NCI-H2107 (cell line): ENCODE results near the gene VSTM2B.

Experiments used
- DNase-seq: peaks from one replicate; lab custom pipeline; 2025; lab: John Stamatoyannopoulos, UW

VSTM2B gene

GRCh38 chr19:29596080-29596727 lies 70.4 kb downstream of the VSTM2B start:
- DNase-seq = peak; percentile 27

GRCh38 chr19:29596885-29597525 lies 71.2 kb downstream of the VSTM2B start:
- peak; percentile 67 for DNase-seq

- no peak for DNase-seq
These were observed 72.2 kb downstream of the VSTM2B start for GRCh38 chr19:29598036-29598435.

GRCh38 chr19:29598496-29598895 lies 72.7 kb downstream of the VSTM2B start:
- DNase-seq = no peak

DNA sequence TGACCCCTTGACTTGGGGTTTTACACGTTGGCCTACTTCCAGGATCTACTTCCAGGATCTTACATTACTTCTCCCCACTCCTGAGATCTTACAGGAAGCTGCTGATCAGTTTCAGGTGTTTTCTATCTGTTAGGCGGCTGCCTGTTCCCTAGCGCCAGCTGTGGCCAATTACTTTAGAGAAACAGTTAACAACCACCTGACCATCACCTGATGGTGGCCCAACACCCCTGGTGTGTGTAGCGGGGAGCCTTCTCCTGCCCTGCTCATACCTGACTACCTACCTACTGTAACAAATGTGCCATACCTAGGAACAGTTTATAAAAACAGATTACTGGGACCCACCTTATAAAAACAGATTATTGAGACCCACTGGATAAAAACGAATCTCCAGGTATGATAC lies 77.5 kb downstream of the VSTM2B start:
- no peak for DNase-seq

GRCh38 chr19:29605653-29606419 lies 80.0 kb downstream of the VSTM2B start, which contains the start of gene POP4:
Gene POP4, plus strand, starts transcription at chr19:29606283. Its CDS starts 36 bp downstream, at chr19:29606319.
- DNase-seq = peak; percentile 92

- DNase-seq = no peak
These were observed 80.6 kb downstream of the VSTM2B start for GRCh38 chr19:29606420-29606747.

GRCh38 chr19:29609636-29610035 lies 83.8 kb downstream of the VSTM2B start:
- DNase-seq = no peak

DNA sequence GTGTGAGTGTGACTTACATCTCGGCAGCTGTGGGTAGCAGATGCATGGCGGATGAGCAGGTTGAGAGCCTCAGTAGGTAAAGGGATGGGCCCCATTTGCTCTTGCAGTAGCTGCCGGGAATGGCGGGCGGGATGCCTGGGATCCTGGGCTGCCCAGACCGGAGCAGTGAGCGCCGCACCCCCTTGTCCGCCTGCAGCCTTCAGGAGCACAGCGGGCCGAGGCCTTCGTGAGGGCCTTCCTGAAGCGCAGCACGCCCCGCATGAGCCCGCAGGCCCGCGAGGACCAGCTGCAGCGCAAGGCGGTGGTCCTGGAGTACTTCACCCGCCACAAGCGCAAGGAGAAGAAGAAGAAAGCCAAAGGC lies 84.4 kb downstream of the VSTM2B start:
- no peak for DNase-seq

- DNase-seq = peak; percentile 82
These were observed 84.9 kb downstream of the VSTM2B start for GRCh38 chr19:29610574-29611271.

DNA sequence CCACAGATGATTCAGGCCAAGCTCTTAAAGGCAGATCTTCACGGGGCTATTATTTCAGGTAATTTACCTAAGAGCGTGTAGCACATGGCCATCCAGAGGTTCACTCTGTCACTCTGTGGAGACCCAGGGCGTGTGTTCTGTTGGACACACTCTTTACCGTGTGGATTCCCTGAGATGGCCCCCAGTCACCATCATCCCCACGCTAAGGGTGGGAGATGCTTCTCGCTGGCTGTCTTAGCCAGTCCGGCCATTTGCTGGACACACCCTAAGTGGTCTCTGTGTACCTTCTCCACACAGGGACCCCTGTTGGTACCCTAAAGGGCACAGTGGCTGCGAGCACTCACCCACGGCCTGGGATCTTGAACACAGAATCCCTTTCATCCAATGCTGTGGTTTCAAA lies 86.3 kb downstream of the VSTM2B start:
- DNase-seq = no peak

DNA sequence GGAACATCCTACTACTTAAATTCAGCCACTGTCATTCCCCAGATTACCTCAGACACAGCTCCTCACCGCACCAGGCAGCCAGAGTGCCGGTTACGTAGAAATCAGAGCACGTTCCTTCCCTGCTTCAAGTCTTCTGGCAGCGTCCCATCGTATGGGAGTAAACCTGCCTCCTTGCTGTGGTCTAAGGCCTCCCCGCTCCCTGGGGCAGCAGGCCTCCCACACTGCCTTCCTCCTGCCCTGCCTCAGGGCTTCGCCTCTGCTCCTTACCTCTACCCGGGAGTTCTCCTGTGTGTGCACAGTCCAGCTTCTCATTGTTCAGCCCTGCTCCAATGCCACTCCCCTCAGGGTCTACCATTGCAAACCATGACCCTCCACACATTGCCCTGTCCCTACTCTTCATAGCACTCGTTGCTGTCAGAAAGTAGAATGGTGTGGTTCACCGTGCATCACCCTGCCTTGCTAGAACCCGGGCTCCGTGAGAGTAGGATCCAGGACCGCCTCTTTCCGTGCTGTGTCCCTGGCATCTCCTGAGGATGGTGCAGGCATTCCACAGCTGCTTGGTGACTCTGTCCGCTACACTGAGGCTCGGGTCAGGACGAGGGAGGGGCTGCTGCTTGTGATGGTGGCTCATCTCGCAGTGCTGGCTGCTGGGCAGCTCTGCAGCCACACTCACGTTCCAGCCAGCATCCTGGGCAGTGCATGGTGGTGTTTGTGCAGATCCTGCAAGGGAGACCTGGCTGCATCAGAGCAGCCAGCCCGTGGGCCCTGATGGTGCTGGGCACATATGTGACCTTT lies 87.2 kb downstream of the VSTM2B start:
- no peak for DNase-seq

DNA sequence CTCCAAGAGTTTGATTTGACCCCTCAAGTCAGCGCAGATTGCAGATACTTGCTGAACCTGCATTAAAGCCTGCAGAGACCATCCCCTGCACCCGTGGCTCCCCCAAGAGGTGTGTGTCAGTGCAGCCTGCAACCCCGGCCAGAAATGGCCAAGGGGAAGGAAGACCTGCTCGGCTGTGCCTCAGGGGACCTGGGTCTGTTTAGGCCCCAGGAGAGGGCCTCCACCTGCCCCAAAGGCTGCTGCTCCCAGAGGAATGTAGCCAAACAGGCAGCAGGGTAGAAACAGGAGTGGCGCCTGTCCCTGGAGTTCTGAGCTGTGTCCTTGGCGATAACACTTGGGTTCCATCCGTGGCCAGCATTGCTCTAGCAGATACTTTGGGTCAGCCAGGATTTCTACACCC lies 88.3 kb downstream of the VSTM2B start:
- DNase-seq = no peak
